ENCODE results near the gene MYO1D.
"Not testable (repeated sequence)": the region's sequence is repeated elsewhere in the genome, so short reads cannot be mapped to it uniquely, and the experiment has no call there.

MYO1D gene

DNA sequence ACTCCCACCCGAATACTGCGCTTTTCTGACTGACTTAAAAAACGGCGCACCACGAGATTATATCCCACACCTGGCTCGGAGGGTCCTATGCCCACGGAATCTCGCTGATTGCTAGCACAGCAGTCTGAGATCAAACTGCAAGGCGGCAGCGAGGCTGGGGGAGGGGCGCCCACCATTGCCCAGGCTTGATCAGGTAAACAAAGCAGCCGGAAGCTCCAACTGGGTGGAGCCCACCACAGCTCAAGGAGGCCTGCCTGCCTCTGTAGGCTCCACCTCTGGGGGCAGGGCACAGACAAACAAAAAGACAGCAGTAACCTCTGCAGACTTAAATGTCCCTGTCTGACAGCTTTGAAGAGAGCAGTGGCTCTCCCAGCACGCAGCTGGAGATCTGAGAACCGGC, 10.5 kb upstream of the MYO1D start:
- DNase-seq: not testable (repeated sequence)

DNA sequence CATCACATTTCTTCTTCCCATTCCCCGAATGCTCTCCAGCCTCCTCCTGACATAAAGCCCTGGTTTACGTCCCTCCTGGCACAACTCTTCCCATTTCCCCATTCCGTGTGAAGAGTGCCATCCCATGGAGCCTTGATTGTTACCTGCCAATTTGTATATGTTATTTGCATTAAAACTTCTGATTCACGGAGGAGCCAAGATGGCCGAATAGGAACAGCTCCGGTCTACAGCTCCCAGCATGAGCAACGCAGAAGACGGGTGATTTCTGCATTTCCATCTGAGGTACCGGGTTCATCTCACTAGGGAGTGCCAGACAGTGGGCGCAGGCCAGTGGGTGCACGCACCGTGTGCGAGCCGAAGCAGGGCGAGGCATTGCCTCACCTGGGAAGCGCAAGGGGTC, 10.0 kb upstream of the MYO1D start:
- not testable (repeated sequence) for DNase-seq

DNA sequence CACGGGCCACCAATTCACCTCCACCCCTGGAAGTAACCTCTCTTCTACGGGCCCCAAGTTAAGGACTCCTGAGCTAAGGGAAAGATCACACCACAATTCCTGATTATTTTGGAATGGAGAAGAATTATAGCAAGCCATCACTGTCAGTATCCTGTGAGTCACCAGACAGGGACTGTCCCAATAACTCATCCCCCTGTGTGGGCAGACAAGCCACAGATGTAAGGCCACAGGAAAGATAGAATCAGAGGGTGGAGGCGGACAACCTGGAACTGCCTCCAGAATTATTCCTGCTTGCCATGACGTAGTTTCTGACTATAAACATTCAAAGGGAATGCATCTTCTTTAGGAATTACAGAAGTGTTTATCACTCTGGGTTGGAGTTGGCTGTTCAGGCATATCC, 5.8 kb upstream of the MYO1D start:
- no peak for DNase-seq

DNA sequence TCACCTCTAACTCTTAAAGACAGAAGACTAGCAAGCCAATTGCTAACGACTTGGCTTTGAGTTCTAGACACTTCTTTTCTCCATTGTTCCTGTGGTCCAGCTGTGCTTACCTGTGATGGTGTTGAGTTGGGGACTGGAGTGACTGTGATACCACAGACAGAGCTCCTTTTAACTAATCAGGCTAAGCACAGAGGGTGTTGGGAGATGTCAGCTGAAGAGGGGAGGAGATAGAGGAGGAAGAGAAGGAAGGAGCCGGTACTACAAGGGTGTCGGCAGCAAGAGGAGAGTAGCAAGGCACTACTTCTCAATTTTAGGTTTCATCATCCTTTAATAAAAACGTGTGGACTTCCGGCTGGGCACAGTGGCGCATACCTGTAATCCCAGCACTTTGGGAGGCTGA, 5.1 kb upstream of the MYO1D start:
- DNase-seq: no peak

DNA sequence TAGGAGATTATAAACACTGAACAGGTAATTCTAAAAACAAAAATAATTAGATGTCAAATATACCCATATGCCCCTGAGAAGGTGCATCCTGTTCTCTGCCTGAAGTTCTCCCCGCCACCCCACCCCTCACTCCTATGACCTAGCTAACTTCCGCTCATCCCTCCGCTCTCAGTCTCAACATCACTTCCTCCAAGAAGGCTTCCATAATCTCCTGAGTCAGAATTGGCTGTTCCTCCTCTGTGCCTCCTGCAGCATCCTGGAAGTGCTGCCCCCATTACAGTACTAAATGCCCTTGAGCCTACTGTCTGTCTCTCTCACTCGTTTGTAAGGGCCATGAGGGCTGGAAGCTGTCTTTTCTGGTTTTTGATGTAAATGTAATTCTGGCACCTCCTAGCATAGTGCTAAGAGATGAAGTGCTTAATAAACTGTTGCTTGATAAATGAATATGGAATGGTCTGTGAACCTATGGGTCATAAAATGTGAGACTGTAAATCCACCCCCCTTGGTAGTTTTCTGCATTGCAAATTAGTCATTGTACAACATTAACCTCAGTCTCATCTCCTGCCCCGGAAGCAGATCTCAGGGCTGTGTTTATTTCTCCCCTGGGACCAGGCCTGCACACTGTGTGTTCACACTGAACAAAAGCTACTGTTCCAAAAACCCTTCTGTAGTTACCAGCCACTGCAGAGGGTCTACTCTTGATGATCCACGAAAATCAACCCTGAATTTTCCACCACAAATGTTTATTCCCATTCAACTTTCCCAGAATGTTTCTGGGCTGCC, 3.9 kb upstream of the MYO1D start:
- no peak for DNase-seq

DNA sequence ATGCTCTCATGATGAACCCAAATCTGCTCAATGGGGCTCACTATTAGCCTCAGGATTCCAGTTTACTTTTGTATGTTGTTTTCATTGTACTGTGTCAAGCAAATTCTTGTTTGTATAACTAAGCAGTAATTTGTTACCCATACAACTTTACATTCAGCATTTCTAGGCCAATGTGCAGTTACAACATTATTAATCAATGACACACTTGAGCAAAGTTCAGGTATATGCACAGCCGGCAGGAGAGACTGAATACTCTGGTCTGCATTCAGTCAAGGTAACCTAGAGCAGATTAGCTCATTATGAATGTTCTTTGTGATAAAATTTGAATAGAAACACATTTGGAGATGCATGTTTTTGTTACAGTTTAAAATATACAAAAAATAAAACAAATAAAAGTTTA, 2.2 kb upstream of the MYO1D start:
- DNase-seq: no peak

DNA sequence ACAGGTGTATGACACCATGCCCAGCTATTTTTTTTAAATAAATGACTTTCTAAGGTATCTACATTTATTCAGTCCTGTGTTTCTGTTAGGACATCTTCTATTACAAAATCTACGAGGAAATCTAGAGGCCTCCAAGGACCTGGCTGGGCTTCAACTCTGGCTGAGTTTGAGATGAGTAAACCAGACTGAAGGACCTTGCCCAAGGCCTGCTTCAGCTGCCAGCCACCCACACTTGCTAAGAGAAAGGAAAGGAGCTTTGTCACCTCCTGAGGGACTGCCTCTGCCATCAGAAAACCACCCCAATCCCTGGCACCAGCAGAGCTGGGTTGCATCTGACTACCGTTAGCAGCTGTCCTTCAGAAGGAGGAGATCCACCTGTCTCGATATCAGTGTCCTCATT, 1.3 kb upstream of the MYO1D start:
- no peak for DNase-seq

DNA sequence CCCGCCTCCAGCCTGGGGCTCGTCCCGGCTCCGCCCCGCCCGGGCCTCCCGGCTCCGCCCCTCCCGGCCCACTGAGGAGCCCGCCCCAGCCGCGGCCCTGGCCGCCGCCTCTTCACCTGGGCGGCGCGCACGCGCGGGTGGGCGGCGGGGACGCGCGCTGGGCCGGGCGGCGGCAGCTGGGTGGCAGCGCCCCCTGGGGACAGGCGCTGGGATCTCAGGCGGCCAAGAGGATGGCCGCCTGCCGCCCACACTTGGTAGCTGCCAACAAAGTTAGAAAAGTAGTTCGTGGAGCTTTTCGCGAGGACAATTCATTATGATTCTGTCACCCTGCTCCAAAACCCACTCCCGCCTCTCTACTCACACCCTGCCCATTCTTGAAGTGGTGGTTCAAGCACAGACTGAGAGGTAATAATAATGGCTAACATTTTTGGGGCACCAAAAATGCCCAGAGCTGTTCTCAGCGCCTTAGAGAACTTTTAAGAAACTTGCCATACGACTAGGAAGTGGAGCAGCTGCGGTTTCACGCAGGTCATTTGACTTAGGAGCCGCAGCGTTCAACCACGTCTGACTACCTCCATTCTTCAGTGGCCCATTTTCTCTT, 340 bp upstream of the MYO1D start:
- peak; percentile 75 for DNase-seq

DNA sequence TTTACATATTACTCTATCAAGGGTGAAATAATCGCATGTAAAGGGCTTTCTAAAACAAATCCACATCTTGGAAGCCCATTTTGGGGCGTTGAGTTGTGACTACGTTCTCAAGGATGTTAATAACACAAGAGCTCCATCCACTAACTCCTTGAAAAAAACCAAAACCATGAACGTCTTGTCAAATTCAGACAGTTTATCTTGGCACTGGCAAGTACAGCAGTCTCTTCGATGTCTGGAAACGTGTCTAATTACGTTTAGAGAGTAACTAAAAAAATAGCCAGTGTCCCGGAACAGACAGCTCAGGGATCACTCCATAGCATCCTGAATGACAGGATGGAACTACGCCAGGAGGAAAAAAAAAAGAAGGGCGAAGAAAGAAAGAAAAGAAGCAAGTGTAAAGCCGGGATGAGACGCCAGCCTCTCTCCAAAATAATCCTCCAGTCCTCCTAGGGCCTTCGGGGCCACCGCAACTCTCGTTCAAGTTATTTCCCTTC, 954 bp downstream of the MYO1D start:
- no peak for DNase-seq

DNA sequence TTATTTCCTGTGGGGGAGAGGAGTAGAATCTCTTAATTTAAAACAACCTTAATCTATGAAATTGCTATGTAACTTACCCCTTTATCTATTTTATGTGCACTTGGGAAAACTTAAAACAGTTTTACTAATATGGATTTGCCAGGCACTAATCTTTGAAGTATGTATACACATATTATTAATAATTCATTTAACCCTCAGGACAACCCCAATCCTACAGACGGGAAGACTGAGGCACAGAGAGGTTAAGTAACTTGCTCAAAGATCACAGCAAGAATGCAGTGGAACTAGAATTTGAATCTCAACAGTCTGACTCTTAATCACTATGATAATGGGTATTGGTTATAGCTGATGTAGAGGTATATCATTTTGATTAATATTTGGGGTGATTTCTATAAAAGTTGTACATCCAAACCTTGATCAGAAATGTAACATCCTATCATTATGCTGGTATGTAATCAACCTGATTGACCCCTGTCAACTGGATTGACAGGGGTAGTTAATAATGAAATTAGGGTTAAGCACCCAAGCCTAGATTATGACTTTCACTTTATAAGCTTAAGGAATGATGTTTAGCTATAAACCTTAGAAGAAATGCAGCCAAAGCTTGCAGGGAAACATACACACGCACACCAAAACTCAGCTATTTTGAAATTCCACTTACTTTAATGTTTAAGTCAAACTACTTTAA, 1.6 kb downstream of the MYO1D start:
- DNase-seq: no peak

DNA sequence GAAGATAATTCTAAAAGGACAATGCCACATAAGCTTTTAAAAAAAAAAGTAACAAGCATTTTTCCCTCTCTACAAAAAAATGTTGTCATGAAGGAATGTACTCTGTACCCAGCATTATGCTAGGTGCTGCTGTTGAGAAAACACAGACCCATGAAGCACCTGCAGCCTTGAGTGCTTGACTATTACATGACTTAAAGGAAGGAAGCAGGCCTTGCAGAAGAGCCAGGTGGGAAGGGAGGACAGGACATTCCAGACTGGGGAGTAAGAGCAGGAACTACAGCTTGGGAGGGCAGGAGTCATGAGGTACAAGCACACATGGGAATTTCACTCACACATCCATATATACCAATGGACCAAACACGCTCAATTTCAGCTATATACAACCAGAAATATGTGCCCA, 3.8 kb downstream of the MYO1D start:
- DNase-seq: no peak

DNA sequence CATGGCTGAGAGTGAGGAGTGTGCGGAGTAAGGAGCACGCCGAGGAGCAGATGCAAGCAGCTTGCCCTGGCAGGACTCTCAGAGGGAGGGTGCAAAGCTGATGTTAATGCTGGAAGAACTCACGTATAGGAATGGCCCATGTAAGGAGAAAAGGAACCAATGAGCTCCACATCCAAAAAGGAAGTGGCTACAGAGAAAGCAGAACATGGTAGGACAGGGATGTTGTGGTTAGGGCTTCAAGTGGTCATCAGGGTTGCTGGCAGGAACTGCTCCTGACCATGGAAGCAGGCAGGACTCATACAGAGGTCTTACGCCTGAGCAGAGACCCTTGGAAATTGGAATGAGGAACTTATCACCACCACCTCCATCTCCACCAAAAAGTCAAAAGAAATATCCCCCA, 5.2 kb downstream of the MYO1D start:
- DNase-seq: no peak

DNA sequence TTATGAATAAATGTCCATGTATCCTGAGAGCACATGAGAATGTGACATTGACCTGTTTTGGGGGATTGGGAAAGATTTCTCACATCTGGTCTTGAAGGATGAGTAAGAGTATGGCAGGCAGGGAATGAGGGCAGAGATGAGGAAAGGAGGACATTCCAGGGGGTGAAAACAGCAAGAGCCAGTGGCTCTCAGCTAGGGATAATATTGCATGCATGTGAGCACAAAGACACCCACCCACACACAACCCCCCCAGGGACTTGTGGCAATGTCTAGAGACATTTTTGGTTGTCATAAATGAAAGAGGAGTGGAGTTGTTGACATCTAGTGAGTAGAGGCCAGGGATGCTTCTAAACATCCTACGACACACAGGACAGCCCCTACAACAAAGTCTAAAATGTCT, 6.0 kb downstream of the MYO1D start:
- DNase-seq: no peak

DNA sequence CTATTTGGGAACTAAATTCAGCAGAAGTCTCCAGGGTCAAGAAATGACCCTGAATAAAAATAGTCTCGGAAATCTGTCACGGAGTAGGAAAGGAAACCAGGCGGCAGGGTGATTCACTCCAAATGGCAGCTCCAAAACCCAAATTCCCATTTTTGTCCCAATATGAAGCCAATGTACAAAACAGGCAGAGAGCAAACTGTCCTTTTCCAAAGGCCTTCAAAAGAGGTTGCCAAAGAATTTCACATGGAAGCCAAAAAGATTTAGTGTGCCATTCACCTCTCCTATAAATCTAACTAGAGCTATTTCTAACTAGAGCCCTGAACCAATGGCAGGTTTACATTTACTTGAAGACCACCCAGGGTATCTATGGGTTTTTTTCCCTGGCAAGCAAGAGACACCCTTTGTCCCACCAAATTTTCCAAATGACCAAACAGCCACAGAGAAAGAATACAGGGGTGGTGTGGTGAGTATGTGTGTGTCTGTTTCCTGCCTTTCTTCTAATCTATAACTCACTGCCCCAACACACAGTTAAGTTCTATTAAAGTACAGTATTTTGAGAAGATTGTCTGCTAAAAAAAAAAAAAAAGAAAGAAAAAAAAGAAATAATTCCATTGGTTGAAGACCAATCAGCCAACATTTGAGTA, 6.8 kb downstream of the MYO1D start:
- no peak for DNase-seq

DNA sequence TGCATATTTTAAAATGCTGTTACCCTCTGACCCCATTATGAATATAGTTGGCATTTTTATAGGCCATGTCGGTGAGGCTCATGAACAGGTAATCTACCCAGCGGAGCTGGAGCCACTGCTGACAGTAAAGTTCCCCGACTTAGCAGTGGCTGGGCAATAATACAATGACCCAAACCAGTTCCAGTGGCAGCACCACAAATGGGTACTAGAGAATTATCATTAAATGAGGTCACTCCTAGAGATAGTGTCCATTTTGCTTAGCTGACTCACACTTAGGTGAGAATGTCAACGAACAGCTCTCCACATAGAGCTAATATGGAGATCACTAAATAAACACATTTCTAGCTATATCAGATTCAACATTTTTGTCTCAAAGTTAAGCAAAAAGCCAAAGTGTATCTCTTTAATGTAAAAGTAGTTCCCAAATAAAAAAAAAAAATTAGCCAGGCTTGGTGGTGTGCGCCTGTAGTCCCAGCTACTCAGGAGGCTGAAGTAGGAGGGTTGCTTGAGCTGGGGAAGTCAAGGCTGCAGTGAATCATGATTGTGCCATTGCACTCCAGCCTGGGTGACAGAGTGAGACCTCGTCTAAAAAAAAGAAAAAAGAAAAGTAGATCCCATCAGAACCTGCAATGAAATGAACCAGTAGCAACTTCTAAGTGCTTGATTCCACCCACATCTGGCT, 7.4 kb downstream of the MYO1D start:
- DNase-seq: no peak

DNA sequence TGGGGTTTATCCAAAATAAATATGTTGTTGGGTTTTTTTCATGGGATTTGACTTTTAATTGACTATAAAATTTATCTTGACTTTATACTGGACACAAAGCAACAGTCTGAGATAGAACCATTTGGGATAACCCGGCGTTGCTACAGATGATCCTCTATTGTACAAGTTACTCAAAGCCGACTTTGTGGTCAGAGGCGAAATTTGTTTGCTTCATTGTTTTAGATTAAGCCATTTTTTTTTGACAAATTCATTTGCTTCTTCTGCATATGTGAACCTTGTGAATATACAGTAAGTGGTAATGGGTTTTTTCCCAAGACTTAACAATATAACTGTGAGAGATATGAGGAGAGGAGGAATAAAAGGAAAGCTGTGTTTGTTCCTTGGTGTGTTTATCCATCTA, 11.8 kb downstream of the MYO1D start:
- no peak for DNase-seq

DNA sequence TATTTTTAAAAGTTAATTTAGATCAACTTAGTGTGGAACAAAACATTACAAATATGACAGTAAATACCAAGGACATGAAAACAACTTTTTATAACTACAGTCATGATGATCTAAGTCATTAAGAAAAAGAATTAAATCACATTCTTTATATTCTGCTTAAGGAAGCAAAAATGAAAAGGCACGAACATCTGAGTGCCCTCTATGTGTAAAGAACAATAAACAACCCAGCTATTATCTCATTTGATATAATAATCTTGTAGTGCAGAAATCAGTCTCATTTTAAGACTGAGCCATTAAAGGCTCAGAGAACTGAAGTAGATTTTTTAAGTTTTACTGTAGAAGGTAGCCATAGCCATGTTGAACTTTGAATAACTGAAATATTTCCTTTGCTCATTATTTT, 13.4 kb downstream of the MYO1D start:
- DNase-seq: no peak

DNA sequence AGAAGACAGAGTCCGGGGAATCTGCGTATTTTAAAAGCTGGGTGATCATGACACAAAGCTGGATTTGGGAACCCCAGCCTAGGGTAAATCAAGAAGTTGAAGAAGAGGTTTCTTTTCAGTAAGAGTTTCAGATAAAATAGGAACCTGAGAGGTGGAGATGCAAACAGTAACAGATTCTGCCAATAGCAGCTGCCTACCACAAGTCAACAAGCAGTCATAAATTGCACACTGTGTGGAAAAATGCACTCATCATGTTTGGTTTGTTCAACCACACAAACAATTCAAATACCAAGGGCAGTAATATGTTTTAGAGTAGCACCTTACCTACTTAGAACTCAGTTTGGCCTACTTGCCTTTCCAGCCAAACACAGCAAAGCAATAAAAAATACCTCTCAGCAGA, 14.0 kb downstream of the MYO1D start:
- no peak for DNase-seq

DNA sequence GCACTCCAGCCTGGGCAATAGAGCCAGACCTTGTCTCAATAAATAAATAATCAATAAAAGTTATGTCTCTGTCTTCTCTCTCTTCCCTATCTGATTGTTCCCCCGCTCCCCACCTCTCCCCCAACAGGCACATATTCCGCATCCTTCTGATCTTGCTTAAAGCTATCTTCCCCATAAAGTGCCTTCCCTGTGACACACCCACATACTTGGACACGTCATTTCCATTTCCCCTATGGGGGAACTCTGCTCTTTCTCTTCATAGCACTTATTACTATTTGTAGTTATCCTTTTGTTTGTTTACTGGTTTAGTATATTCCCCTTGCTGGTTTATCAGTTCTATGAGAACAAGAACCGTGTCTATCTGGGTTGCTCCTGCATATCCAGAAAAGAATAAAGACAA, 14.9 kb downstream of the MYO1D start:
- DNase-seq: no peak

DNA sequence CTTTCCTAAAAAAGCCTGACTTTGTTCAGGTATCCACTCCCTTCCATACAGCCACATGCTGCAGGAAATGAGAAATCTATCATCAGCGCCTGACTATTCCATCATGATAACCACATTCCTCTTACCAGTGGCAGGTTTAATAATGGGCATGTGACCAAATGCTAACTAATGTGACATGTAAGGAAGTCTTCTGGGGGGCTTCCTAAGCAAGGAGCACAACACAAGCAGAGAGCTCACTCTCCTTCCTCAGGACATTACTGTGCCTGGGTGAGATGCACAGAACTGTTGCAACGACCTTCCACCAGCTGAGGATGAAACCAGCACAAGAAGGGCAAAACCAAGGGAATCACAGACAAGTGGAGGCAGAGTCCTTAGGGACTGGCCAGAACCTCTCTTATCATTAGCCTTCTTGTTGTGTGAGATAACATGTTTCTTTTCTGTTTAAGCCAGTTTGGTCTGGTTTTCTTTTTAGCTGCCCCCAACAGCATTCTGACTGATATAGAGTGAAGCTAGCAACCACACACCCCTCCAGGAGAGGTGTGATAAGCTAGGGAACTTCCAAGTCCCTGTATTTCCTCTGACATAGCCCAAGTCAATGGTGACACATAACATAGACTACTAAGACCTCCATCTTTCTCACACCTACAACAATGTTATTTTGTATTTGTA, 16.9 kb downstream of the MYO1D start:
- no peak for DNase-seq

DNA sequence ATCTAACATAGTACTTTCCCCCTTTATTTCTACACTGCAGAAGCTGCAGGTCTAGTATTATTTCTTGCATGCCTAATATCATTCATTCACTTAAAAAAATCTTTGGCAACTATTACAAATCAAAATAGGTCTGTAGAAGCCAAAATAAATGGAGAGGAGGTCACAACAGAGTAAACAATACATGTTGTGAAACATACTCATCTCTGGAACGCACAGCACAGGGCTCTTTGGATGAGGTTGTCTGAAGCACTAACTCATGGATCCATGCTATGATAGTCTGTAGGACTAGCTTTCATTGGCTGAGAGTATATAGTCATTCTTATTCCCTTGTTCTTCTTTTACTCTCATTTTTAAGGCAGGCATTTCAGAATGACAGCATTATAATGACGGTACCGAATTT, 21.3 kb downstream of the MYO1D start:
- DNase-seq: no peak

DNA sequence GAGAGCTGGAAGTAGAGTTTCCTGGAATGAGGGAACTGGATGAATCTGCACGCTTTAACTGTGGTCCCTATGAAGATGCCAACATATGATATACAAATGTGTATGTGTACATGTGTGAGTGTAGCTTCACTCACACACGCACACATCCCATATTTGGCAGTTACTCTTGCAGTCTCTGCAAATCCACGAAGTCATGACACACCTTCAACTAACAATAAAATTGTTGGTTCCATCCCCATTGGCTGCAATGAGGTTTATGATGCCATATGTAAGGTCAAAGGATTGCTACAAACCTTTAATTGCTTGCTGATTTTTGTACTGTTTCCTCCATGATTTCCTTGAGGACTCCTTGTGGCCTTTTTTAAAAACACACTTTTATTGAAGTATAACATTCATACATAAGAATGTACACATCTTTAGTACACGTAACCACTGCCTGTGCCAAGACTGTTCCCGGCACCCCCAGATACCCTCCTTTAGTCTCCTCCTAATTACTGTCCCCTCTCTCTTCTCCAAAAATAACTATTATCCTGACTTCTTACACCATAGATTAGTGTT, 22.0 kb downstream of the MYO1D start:
- DNase-seq: no peak
